PFSK-1 (cell line): ENCODE results near the gene UBR4.

Source experiments
- POLR2AphosphoS5 ChIP-seq: IDR thresholded peaks from 2 replicates; pipeline ENCODE4 v1.6.1; 2012; ENCODE audit warnings: low read depth, mild to moderate bottlenecking, control low read depth, low read length, moderate library complexity
- TAF1 ChIP-seq: IDR thresholded peaks from 2 replicates; pipeline ENCODE4 v1.6.1; 2012; ENCODE audit warnings: low read length, control low read depth, borderline replicate concordance; ENCODE audit not compliant: insufficient read depth

DNA sequence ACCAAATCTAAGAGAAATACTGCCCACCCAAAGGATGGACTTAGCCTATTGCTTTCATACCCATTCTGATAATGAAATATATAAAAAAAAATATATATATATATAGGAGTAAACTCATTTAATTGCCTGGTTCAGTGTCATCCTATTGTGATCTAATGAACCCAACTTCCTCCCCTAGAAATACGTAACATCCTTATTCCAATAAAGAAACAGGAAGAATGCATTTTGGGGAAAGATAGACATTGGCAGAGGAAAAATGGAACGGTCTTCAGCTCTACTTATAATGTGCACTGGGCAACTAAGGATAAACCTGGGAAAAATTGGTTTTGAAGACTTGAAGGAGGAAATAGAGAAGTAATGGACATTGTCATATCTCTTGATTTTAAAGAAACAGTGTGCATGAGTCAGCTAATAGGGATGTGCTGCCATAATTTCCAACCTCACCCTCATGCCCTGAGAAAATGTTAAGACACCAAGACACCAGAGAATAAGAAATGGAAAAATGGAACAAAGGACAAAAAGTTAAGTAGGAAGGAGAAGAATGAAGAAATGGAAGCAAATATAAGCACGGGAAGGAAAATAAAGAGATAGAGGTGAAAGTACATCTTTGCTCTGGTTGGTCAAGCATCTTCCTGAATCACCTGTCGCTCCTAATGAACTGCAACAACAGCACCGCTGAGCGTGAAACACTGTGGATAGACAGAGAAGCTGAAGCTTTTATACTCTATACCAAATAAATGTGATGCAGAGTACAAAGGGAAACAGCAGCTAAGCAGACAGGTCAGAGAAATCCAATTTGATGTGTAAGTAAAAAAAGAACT lies 5.4 kb downstream of the UBR4 start:
- no peak for TF ChIP-seq TAF1
- no peak for TF ChIP-seq POLR2AphosphoS5
